ENCODE results near the gene GUCY1A2. TPM values are rescaled to one million over a fixed set of nuclear protein-coding genes. Genes with fewer than 3 reads are reported as not detected.
"Not testable (repeated sequence)": the region's sequence is repeated elsewhere in the genome, so short reads cannot be mapped to it uniquely, and the experiment has no call there.

GUCY1A2 gene
- total RNA-seq, 2 donors from 2014 or later = 0.37 to 1.2 TPM

DNA sequence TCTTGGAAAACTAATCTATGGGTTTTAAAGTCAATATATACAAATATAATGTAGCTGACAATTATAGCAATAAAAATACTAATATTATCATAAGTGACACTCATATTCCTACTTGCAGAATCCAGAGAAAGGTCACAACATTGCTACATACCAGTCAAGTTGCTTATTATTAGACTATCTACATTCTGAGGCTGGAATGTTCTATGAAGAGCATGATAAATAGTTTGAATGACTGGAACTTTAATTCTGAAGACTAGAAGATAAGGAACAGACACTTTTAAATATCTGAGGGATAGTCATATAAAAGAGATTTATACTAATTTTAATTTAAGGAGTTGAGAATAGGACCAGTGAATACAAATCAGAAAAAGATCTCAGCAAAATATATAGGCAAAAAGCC is 146.0 kb downstream of the GUCY1A2 start:
- ATAC-seq (no peak), DNase-seq (no peak)
- intact Hi-C loops (cut with DNase I, micrococcal nuclease) = no loop called here

DNA sequence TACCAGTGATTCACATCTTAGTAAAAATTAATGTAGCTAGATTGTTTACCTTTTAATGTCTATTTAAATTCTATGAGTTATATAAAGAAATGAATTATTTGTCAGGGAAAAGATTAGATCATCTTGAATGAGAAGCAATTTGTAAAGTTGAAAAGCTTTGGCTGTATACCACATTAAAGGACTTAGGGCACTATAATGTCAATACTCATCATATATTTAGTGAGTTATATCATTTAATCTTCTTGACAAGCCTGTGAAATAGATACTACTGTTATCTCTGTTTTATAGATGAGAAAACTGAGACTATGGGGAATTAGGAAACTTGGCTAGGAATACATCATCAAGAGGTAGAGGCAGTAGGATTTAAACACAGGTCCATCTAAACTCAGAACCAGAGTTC is 160.1 kb downstream of the GUCY1A2 start:
- intact Hi-C loops (cut with DNase I, micrococcal nuclease) = no loop called here
- DNase-seq = no peak
- ATAC-seq = no peak

DNA sequence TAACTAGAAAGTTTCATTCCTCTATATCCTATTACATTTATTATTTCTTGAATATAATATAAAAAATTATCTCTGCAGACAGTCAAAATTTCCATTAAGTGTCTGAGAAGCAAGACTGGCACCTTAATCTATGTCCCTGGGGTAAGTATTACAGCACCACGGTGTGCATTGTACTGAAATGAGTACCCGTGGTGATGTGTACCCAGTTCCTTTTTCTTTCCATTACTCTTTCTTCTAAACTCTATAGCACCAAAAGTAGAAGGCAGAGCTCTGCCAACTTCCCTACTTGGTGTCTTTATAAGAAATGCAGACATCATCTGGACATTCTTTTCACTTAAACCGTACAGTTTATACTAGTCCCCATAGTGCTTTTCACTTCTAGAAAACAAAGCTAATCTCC is 161.7 kb downstream of the GUCY1A2 start:
- no peak for ATAC-seq
- intact Hi-C loops (cut with DNase I, micrococcal nuclease) = no loop called here
- no peak for DNase-seq

DNA sequence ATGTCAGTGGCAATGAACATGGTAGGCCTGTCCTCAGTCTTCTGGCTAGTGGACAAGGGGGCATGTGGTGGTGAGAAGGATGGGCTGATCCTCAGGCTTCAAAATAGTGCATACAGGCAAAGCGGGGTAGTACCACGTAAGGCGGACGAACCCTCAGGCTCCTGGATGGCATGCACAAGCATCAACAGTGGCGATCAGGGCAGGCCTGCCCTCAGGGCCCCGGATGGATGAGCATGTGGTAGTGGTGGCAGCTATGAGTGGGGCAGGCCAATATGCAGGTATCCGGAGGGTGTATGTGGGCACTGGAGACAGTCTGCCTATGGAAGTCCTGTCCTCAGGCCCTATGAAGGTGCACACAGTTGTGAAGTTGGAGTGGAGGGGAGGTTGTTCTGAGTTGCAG is 163.8 kb downstream of the GUCY1A2 start:
- no peak for DNase-seq
- intact Hi-C loops (cut with DNase I, micrococcal nuclease) = no loop called here
- no peak for ATAC-seq

DNA sequence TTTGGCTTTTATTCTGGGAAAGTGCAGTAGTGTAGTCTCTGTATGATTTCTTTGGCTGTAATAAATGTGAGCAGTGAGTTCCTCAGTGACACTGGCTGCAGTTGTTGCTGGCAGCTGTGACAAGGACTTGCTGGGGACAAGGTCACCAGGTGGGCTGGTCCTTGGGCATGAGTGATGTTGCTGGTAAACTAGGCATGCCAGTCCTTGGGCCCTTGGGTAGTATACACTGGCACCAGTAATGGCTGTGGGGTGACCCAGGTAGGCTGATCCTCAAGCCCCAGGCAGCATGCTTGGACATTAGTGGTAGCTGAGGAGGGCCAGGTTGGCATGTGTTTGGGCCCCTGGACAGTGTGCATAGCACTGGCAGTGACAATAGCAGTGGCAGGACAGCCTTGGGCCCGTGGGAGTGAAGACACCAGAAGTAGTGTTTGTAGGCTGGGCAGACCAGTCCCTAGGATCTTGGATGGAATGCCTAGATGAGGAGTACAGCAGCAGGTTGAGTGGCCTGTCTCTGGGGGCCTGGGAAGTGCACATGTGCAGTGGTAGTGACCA is 164.3 kb downstream of the GUCY1A2 start:
- DNase-seq (no peak), ATAC-seq (no peak)
- intact Hi-C loops (cut with DNase I, micrococcal nuclease) = no loop called here

DNA sequence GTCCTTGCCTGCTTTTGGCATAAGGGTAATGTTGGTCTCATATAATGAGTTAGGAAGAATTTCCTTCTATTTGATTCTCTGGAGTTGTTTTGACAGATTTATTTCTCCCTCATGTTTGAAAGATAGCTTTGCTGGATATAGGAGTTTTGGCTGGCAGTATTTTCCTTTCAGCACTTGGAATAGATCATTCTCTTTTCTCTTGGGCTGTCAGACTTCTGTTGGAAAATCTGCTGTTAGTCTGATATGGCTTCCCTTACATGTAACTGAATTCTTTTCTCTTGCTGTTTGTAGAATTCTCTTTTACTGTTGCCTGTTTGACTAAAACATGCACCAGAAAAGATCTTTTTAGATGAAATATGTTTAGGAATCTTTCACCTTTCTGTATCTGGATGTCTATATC is 165.5 kb downstream of the GUCY1A2 start:
- ATAC-seq = no peak

DNA sequence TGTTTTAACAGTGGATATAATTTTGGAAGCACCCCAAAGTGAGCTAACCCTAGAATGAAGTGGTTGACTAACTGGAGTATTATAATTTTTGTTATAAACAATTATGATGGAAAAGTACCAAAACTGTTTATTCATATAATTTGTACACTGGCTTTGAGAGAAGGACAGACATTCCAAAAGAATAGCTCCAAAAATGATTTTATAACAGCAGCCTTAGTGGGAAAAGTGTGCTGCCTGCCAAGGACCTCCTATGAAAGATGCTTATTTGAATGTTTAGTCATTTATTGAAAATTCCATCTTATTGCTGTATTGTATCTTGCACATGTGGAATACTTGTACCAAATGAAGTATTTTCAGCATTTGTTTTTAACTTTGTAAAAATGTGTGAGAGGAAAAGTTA is 169.8 kb downstream of the GUCY1A2 start:
- intact Hi-C loops (cut with DNase I, micrococcal nuclease) = no loop called here
- ATAC-seq (no peak), DNase-seq (no peak)

More for the DNA sequence above, 165.5 kb downstream of the GUCY1A2 start:
- intact Hi-C loops (cut with DNase I, micrococcal nuclease) = no loop called here
- no peak for DNase-seq

DNA sequence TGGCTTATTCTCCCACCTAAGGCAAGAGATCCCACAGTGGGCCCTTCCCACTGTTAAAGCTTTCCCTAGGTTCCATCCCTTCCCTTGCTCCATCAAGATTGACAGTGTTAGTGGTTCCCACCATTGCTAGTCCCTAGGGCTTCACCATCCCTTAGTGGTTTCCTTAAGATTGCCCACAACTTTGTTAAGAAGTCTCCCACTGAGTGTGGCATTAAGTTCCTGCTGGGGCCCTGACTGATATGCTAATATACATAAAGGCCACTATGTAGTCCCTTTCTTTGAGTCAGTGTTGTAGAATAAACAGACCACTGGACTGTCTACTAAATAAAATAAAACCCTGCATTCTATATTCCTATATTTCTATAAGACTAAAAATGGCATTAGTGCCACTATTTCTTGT is 176.1 kb downstream of the GUCY1A2 start:
- intact Hi-C loops (cut with DNase I, micrococcal nuclease) = no loop called here
- ATAC-seq (no peak), DNase-seq (no peak)

DNA sequence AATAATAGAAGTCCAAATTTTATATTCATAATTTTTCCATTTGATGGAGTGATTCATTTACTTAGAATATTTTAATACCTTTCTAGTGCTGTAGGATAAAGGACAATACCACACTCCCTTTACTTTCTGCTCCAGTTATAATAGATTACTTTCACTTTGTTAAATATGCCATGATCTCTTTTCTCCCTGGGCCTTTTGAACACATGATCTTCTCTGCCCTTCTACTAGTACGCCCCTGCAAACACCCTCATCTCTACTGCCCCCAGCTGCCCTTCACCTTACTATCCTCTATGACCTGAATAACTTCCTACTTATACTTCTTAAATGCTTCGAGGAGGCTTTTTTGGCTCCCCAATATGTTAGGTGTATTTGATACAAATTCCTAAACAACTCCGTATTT is 177.3 kb downstream of the GUCY1A2 start:
- no peak for DNase-seq
- ATAC-seq = no peak
- intact Hi-C loops (cut with DNase I, micrococcal nuclease) = no loop called here

DNA sequence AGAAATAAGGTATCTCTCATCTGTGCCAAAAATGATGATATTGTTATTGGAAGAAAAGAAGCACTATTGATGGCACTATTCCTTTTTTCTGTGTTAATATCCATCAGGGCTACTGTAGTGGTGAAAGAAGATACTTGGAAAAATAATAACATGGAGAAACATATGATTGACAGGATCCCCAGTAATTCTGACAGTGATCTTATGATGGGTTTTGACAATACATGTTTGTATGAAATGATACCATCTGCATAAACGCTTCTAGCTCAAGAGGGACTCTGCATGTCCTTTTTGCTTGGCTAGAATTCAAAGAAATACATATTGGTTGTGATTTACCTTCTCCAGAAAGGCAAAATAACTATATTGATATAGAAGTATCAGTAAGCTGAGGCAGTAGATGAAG is 178.1 kb downstream of the GUCY1A2 start:
- intact Hi-C loops (cut with DNase I, micrococcal nuclease) = no loop called here

DNA sequence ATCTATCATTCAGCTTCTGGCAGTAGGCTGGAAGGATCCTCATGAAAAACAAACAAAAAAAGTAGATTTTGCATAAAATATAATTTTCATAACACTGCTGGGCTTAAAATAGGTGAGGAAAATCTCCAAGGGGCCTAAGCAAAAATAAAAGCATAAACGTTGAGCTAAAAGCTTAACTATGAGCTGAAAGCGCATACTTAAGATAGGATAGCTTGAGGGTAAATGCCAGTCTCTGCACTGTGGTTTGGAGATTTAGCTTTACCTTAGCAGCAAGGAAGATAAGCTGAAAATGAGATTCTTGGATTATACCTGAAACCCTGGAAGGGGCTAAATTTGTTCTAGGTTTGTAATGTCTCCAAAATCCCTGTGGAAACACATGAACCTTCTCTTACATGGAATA is 183.7 kb downstream of the GUCY1A2 start:
- ATAC-seq (no peak), DNase-seq (no peak)
- intact Hi-C loops (cut with DNase I, micrococcal nuclease) = no loop called here

More for the DNA sequence above, 178.1 kb downstream of the GUCY1A2 start:
- ATAC-seq = no peak
- DNase-seq = no peak

DNA sequence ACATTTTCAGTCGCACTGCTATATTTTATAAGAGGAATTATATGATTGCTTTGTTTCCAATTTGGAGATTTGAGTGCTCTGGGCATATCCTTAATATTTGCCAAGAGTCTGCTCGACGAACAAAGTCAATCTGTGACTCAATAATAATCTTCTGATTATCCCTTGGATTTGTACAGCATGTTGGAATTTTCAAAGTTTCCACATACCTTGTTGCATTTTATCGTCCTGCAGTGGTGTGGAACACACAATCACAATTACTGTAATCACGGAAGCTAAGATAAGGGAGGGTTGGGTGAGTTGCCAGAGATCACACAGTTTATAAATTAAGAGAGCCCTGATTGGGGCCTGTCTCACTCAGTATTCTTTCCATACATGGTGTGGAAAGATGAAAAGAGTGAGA is 189.3 kb downstream of the GUCY1A2 start:
- DNase-seq (no peak), ATAC-seq (no peak)
- intact Hi-C loops (cut with DNase I, micrococcal nuclease) = no loop called here

DNA sequence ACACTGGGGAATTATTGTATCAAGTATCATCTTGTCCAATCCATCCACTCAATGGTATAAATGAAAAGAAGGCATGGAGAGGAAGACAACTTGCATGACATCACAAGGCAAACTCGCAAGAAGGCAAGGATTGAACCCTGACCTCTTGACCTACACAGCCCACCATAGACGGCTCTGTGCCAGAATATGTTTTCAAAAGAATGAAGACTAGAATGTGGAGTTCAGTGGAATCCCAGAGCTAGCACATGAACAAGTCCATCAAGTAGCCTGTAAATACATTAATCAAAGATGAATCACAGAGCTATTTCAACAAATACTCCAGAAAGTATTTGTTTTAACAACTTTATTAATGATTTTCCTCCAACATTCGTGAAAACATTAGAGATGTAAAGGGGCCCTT is 189.7 kb downstream of the GUCY1A2 start:
- ATAC-seq = no peak
- no peak for DNase-seq
- intact Hi-C loops (cut with DNase I, micrococcal nuclease) = no loop called here

DNA sequence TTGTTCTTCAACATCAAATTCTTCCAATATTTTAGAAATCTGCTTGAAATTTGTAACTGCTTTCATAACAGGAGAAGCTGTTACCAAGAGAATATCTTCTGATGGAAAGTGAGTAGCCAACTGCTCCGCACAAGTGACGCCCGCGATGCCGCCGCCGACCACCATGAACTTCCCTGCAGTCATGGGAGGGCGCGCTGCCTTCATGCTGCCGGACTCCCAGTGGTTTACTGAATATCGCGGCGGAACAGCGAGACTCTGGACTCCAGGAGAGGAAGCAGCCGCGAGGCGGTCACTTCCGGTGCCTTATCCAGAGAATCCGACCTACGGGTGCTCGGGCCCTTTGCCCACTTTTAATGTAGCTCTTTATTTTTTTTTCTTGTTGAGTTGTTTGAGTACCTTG is 190.6 kb downstream of the GUCY1A2 start:
- no peak for ATAC-seq
- DNase-seq = no peak
- intact Hi-C loops (cut with DNase I, micrococcal nuclease) = no loop called here

DNA sequence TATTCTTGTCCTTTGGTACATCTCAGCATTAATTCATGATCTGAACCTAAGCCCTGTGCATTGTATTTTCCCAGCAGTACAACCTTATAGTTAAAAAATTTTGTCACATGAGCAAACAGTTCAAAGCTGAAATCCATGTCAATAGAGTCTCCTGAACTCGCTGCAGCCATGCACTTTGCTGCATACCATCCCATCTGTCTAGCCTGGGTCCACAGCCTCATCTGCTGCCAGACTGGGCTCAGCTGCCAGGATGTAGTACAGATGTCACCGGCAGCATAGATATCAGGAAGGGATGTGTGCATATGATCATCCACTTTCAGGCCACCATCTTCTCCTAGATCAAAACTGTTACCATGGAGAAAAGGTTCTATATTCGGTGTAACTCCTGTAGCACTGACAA is 191.7 kb downstream of the GUCY1A2 start:
- DNase-seq; intact Hi-C loops (cut with DNase I, micrococcal nuclease); ATAC-seq: not testable (repeated sequence)

DNA sequence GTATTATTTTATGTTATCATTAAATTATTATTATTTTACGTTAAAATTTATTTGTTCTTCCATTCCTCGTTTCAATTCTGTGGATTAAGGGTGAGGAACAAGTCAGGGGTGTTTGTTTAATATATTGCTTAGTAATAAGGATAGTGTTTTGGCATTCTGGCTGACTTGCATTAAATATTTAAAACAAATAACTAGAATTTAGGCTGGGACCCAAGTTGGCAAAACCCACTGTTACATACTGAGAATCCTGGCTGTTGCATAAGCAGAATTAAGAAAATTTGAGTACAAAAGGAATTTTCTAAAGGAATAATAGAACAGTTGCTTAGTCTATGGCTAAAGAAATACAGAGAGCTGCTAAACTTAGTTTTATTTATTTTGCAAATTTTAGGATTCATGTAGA is 196.4 kb downstream of the GUCY1A2 start:
- ATAC-seq (no peak), DNase-seq (no peak)
- intact Hi-C loops (cut with DNase I, micrococcal nuclease) = no loop called here

DNA sequence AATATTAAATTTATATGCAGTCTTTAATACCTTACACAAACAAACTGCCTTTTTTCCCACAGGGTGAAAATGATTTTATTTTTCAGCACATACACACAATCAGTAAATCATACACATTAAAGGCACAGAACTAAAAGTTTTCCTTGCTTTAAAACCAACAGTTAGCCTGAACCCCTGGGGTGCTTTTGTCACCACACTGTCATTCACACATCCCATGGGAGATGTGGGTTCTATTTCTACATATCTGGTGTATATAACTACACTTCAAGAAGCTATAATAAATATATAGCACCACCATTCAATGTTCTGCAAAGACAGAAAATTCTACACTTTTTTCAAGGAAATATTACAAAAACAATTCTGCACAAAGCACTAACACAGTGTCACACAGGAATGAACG is 197.0 kb downstream of the GUCY1A2 start:
- ATAC-seq (no peak), DNase-seq (no peak)
- intact Hi-C loops (cut with DNase I, micrococcal nuclease) = no loop called here

DNA sequence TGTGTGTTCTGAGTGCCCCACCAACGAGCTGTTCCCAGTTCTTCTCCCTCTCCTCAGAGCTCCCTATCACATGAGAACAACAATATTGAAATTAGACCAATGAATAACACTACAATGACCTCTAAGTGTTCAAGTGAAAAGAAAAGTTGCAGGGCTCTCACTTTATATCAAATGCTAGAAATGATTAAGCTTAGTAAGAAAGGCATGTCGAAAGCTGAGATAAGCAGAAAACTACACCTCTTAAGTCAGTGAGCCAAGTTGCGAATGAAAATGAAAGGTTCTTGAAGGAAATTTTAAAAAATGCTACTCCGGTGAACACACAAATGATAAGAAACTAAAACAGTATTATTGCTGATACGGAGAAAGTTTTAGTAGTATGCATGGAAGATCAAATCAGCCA is 199.8 kb downstream of the GUCY1A2 start:
- intact Hi-C loops (cut with DNase I, micrococcal nuclease) = no loop called here
- DNase-seq = no peak
- ATAC-seq = no peak

DNA sequence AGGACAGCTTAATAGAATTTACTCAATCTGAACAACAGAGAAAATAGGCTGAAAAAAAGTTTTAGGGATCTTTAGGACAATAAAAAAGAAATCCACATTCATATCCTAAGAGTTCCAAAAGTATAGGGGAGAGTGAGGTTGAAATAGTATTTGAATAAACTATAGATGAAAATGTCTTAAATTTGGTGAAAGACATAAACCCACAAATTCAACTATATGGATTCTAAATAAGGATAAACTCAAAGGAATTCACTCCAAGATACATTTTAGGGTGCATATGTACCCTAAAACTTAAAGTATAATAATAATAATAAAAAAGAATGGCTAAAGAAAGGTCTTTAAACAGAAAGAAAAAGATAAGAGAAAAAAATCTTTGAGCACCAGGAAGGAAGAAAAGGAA is 203.1 kb downstream of the GUCY1A2 start:
- DNase-seq = no peak
- ATAC-seq = no peak
- intact Hi-C loops (cut with DNase I, micrococcal nuclease) = no loop called here

DNA sequence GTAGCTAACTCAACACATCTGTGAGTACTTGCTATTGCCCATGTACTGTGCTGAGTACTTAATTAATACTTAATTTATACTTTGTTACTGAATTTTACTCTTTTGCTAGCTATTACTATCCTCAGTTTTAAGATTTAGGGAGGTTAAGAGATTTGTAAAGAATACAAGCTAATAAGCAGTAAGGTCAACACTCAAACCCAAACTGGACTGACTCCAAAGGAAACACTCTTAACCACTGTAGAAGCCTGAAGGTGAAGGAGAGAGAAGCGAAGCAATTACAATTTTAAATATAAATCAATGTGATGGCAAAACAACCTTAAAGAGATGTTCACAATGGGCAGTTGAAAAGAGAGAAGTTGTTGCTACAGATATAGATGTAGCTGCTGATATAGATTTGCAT is 204.5 kb downstream of the GUCY1A2 start:
- ATAC-seq (no peak), DNase-seq (no peak)
- intact Hi-C loops (cut with DNase I, micrococcal nuclease) = no loop called here

DNA sequence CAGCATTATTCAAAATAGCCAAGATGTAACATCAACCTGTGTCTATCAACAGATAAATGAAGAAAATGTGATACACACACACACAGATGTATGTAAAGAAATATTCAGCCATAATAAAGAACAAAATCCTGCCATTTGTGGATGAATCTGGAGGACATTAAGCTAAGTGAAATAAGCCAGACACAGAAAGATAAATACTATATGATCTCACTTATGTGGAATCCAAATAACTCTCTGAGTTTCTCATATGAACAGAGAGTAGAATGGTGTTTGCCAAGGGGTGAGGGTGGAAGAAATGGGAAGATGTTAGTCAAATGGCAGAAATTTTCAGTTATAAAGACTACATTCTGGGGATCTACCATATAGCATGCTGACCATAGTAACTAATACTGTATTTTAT is 224.2 kb downstream of the GUCY1A2 start:
- no peak for ATAC-seq
- intact Hi-C loops (cut with DNase I, micrococcal nuclease) = no loop called here
- no peak for DNase-seq

DNA sequence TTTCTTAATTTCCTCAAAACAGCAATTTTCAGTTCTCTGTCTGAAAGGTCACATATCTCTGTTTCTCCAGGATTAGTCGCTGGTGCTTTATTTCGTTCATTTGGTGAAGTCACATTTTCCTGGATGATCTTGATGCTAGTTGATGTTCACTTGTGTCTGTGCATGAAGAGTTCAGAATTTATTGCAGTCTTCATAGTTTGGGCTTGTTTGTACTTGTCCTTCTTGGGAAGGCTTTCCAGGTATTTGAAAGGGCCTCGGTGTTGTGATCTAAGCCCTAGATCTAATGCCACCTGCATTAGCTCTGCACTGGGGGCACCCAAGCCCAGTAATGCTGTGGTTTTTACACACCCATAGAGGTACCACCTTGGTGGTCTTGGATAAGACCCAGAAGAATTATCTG is 228.9 kb downstream of the GUCY1A2 start:
- ATAC-seq = no peak
- no peak for DNase-seq
- intact Hi-C loops (cut with DNase I, micrococcal nuclease) = no loop called here
